Measurements from ENCODE around the gene PEAK1.

The PEAK1 gene, protein sequence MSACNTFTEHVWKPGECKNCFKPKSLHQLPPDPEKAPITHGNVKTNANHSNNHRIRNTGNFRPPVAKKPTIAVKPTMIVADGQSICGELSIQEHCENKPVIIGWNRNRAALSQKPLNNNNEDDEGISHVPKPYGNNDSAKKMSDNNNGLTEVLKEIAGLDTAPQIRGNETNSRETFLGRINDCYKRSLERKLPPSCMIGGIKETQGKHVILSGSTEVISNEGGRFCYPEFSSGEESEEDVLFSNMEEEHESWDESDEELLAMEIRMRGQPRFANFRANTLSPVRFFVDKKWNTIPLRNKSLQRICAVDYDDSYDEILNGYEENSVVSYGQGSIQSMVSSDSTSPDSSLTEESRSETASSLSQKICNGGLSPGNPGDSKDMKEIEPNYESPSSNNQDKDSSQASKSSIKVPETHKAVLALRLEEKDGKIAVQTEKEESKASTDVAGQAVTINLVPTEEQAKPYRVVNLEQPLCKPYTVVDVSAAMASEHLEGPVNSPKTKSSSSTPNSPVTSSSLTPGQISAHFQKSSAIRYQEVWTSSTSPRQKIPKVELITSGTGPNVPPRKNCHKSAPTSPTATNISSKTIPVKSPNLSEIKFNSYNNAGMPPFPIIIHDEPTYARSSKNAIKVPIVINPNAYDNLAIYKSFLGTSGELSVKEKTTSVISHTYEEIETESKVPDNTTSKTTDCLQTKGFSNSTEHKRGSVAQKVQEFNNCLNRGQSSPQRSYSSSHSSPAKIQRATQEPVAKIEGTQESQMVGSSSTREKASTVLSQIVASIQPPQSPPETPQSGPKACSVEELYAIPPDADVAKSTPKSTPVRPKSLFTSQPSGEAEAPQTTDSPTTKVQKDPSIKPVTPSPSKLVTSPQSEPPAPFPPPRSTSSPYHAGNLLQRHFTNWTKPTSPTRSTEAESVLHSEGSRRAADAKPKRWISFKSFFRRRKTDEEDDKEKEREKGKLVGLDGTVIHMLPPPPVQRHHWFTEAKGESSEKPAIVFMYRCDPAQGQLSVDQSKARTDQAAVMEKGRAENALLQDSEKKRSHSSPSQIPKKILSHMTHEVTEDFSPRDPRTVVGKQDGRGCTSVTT (N-terminal part only)

GRCh38 chr15:77419836-77420609 is at the start of gene PEAK1:
Gene PEAK1 (minus strand): TSS chr15:77420104. CDS start chr15:77181926, 238,178 bp downstream.
- TF ChIP-seq, protein P1, sequence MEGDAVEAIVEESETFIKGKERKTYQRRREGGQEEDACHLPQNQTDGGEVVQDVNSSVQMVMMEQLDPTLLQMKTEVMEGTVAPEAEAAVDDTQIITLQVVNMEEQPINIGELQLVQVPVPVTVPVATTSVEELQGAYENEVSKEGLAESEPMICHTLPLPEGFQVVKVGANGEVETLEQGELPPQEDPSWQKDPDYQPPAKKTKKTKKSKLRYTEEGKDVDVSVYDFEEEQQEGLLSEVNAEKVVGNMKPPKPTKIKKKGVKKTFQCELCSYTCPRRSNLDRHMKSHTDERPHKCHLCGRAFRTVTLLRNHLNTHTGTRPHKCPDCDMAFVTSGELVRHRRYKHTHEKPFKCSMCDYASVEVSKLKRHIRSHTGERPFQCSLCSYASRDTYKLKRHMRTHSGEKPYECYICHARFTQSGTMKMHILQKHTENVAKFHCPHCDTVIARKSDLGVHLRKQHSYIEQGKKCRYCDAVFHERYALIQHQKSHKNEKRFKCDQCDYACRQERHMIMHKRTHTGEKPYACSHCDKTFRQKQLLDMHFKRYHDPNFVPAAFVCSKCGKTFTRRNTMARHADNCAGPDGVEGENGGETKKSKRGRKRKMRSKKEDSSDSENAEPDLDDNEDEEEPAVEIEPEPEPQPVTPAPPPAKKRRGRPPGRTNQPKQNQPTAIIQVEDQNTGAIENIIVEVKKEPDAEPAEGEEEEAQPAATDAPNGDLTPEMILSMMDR (IDR thresholded peaks at IDR 0.05; ENCODE audit: insufficient read depth, low read depth, low read length, missing control alignments), result no peak
- H3K4me3 ChIP-seq (ENCODE audit: low read length), result peak within 1 kb of the TSS; percentile 98
- peak; percentile 99 for DNase-seq (ENCODE audit: low read depth)

- TF ChIP-seq, protein P1 (IDR thresholded peaks at IDR 0.05; ENCODE audit: insufficient read depth, low read depth, low read length, missing control alignments), result no peak
- no peak overlapping the region for H3K4me3 ChIP-seq (ENCODE audit: low read length)
- DNase-seq (ENCODE audit: low read depth), result no peak
These were observed 49.0 kb upstream of the PEAK1 start for GRCh38 chr15:77468896-77469295.

- TF ChIP-seq, protein P1 (IDR thresholded peaks at IDR 0.05; ENCODE audit: insufficient read depth, low read depth, low read length, missing control alignments), result no peak
- no peak overlapping the region for H3K4me3 ChIP-seq (ENCODE audit: low read length)
- no peak for DNase-seq (ENCODE audit: low read depth)
These were observed 46.6 kb upstream of the PEAK1 start for GRCh38 chr15:77466521-77466920.

DNA sequence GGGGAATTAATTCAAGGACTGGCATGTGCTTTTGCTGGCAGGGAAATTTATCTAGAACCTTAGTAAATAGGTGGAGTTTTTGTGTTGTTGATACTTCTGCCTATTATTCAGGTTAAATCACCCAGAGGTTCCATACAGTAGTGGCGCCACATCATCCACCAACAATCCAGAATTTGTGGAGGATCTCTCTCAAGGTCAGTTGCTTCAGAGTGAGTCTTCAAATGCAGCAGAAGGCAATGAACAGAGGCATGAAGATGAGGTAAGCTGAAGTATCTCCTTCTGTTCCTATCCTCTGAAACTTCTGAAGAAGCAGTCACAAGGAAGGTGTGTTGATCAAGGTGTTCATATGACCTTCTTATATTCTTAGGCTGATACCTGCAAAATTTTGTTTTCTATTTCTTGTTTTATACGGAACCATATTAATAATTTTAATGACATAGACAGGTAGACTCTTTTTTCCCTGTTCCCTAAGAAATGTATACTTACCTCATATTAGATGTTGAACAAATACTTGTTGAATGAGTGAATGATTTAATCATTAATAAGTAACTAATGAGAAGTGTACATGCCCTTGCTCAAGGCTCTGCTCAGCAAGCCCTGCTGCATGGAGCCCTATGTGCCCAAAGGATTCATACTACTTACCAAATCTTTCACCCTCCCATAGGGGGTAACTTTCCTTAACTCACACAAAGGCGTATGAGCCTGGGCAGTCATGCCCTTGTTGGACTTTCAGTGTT is 44.4 kb upstream of the PEAK1 start:
- DNase-seq (ENCODE audit: low read depth), result peak; percentile 5
- no peak overlapping the region for H3K4me3 ChIP-seq (ENCODE audit: low read length)
- TF ChIP-seq, protein P1 (IDR thresholded peaks at IDR 0.05; ENCODE audit: insufficient read depth, low read depth, low read length, missing control alignments), result no peak

DNA sequence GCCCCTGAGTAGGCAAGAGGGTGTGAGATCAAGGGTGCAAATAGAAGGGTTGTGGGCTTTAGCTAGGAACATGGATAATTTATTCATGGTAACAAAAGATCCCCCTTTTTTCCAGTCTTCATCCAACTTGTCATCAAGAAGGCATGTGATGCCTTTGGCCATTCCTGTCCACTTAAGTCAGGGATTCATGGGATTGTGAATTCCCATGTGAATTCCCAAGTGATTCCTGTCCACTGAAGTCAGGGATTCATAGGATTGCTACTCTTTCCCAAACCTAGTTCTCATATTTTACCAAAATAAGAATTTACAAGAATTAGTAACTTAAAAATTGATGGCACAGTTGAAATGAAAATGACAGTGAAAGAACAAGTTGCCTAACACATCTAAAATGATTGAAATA is 41.6 kb upstream of the PEAK1 start:
- H3K4me3 ChIP-seq (ENCODE audit: low read length), result no peak overlapping the region
- peak; percentile 3 for DNase-seq (ENCODE audit: low read depth)
- TF ChIP-seq, protein P1 (IDR thresholded peaks at IDR 0.05; ENCODE audit: insufficient read depth, low read depth, low read length, missing control alignments), result no peak

Measured in epithelial cell of esophagus (primary cell).